ENCODE measurements around the gene IVNS1ABP.

IVNS1ABP gene

GRCh38 chr1:185279571-185279970 is 37.5 kb downstream of the IVNS1ABP start:
- no peak overlapping the region for H3K4me3 Mint-ChIP-seq
- no peak for DNase-seq
- H3K27me3 Mint-ChIP-seq (ENCODE audit: low read depth, poor library complexity): no peaks in the 10 kb centered on the region
- H3K4me1 Mint-ChIP-seq: no peaks in the 10 kb centered on the region
- no peak overlapping the region for H3K27ac Mint-ChIP-seq
- no peak for TF ChIP-seq CTCF (IDR thresholded peaks at IDR 0.05)
- H3K36me3 Mint-ChIP-seq (ENCODE audit: low read depth): peaks cover 40% of the 10 kb centered on the region
- peaks cover 6% of the 10 kb centered on the region for H3K9me3 Mint-ChIP-seq

- Mint-ChIP-seq H3K9me3 (no peaks in the 10 kb centered on the region), H3K27me3 (ENCODE audit: low read depth, poor library complexity) (no peaks in the 10 kb centered on the region), H3K27ac (no peak overlapping the region), H3K4me3 (no peak overlapping the region), H3K36me3 (ENCODE audit: low read depth) (no peaks in the 10 kb centered on the region), H3K4me1 (no peaks in the 10 kb centered on the region)
- no peak for DNase-seq
- no peak for TF ChIP-seq CTCF (IDR thresholded peaks at IDR 0.05)
These were observed 45.1 kb downstream of the IVNS1ABP start for GRCh38 chr1:185271921-185272320.

- no peak overlapping the region for H3K27ac Mint-ChIP-seq
- H3K9me3 Mint-ChIP-seq: no peaks in the 10 kb centered on the region
- H3K4me1 Mint-ChIP-seq: no peaks in the 10 kb centered on the region
- no peak overlapping the region for H3K4me3 Mint-ChIP-seq
- no peaks in the 10 kb centered on the region for H3K36me3 Mint-ChIP-seq (ENCODE audit: low read depth)
- TF ChIP-seq CTCF (IDR thresholded peaks at IDR 0.05): no peak
- DNase-seq: no peak
- H3K27me3 Mint-ChIP-seq (ENCODE audit: low read depth, poor library complexity): no peaks in the 10 kb centered on the region
These were observed 48.7 kb downstream of the IVNS1ABP start for GRCh38 chr1:185268352-185268751.

- DNase-seq: no peak
- Mint-ChIP-seq H3K36me3 (ENCODE audit: low read depth) (no peaks in the 10 kb centered on the region), H3K9me3 (no peaks in the 10 kb centered on the region), H3K4me1 (no peaks in the 10 kb centered on the region), H3K27me3 (ENCODE audit: low read depth, poor library complexity) (no peaks in the 10 kb centered on the region), H3K27ac (no peak overlapping the region), H3K4me3 (no peak overlapping the region)
- TF ChIP-seq CTCF (IDR thresholded peaks at IDR 0.05): no peak
These were observed 49.3 kb downstream of the IVNS1ABP start for GRCh38 chr1:185267701-185268100.

GRCh38 chr1:185267301-185267700 is 49.7 kb downstream of the IVNS1ABP start:
- no peaks in the 10 kb centered on the region for H3K36me3 Mint-ChIP-seq (ENCODE audit: low read depth)
- H3K4me1 Mint-ChIP-seq: no peaks in the 10 kb centered on the region
- no peaks in the 10 kb centered on the region for H3K9me3 Mint-ChIP-seq
- no peak overlapping the region for H3K27ac Mint-ChIP-seq
- no peak for TF ChIP-seq CTCF (IDR thresholded peaks at IDR 0.05)
- no peaks in the 10 kb centered on the region for H3K27me3 Mint-ChIP-seq (ENCODE audit: low read depth, poor library complexity)
- no peak overlapping the region for H3K4me3 Mint-ChIP-seq
- no peak for DNase-seq

- H3K9me3 Mint-ChIP-seq: no peaks in the 10 kb centered on the region
- H3K4me3 Mint-ChIP-seq: no peak overlapping the region
- DNase-seq: no peak
- no peak for TF ChIP-seq CTCF (IDR thresholded peaks at IDR 0.05)
- no peak overlapping the region for H3K27ac Mint-ChIP-seq
- no peaks in the 10 kb centered on the region for H3K36me3 Mint-ChIP-seq (ENCODE audit: low read depth)
- no peaks in the 10 kb centered on the region for H3K27me3 Mint-ChIP-seq (ENCODE audit: low read depth, poor library complexity)
- no peaks in the 10 kb centered on the region for H3K4me1 Mint-ChIP-seq
These were observed 51.7 kb downstream of the IVNS1ABP start for GRCh38 chr1:185265314-185265713.
